ENCODE measurements around the gene DKK2.

DNA sequence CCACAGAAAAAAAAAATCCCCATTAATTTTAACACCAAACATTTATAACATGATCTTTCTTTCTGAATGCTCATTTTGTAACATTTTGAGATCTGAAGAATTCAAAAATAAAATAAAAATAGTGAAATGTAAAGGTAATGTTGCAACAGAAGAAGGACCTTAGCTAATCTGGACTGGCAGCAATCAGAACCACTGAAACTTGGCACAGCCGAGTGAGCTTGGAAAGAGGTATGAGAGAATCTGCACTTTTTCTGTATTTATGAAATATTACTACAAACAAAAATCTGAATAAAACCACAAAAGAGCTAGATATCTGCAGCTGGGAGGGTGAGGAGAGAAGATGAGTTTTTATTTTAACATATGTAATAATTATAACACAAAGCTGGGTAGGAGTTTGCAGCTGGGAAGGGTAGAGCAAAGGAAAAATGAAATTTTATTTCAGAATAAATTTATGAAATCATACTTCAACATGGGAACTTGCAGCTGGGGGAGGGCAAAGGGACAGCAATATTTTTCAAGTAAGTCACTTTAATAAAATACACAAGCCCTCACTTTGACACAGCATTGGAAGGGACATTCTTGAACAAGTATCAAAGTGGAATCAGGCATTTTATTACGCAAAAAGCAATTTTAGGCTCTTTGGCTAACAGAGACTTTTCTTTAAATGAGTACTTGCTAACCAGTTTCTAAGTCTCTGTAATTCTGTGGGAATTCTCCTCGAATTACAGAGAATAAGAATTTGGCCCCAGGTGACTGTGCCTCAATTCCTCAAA, 26.7 kb downstream of the DKK2 start:
- TF ChIP-seq, protein P1, sequence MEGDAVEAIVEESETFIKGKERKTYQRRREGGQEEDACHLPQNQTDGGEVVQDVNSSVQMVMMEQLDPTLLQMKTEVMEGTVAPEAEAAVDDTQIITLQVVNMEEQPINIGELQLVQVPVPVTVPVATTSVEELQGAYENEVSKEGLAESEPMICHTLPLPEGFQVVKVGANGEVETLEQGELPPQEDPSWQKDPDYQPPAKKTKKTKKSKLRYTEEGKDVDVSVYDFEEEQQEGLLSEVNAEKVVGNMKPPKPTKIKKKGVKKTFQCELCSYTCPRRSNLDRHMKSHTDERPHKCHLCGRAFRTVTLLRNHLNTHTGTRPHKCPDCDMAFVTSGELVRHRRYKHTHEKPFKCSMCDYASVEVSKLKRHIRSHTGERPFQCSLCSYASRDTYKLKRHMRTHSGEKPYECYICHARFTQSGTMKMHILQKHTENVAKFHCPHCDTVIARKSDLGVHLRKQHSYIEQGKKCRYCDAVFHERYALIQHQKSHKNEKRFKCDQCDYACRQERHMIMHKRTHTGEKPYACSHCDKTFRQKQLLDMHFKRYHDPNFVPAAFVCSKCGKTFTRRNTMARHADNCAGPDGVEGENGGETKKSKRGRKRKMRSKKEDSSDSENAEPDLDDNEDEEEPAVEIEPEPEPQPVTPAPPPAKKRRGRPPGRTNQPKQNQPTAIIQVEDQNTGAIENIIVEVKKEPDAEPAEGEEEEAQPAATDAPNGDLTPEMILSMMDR (IDR thresholded peaks at IDR 0.05 in 2 of 3, conservative IDR thresholded peaks at IDR 0.05 in 1 of 3; ENCODE audit: control insufficient read depth in 2 of 3, extremely low read depth in 1 of 3, insufficient read depth in 1 of 3, low read depth in 3 of 3, low read length in 3 of 3), result no peak
- no peak for TF ChIP-seq SUZ12 (IDR thresholded peaks at IDR 0.05; ENCODE audit: unreplicated experiment)

Data from GM12878 (cell line).